Measurements from ENCODE around the gene MDM2.

Gene MDM2

DNA sequence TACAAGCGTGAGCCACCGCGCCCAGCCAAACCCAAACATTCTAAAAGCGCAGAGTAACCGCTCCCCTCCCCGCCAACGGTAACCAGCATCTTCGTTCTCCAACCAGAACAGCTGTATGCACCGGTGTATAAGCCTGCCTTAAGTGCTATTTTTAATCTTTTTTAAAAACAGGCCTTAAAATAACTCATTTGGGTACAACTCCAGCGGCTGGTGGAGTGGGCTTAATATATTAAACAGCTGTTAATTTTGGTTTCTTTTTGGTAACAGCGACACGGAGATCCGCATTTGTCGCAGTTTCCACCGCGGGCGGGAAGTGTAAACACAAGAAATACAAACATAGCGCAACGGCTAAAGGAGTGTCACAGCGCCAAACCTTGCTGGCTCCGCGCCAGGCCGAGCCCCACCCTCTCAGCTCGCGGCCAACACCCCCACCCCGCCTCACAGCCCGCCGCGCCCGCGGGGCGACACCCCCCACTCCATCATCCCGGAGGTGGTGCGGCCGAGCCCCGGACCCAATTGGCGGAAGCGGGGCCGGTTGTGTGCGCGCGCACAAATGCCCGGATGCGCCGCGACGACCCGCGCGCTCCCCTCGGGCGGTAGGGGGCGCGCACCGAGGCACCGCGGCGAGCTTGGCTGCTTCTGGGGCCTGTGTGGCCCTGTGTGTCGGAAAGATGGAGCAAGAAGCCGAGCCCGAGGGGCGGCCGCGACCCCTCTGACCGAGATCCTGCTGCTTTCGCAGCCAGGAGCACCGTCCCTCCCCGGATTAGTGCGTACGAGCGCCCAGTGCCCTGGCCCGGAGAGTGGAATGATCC lies at the start of gene MDM2:
MDM2 (plus strand) TSS at position 602 of the 812 bp plus-strand sequence. CDS start 301 bp downstream, outside the sequence.
- H3K4me3 ChIP-seq (ENCODE audit: low read depth, low read length): peak within 1 kb of the TSS; percentile 95

GRCh38 chr12:68759852-68760251 lies 48.1 kb upstream of the MDM2 start:
- no peak overlapping the region for H3K4me3 ChIP-seq (ENCODE audit: low read depth, low read length)

- H3K4me3 ChIP-seq (ENCODE audit: low read depth, low read length): no peak overlapping the region
Measured at GRCh38 chr12:68760806-68761441, 47.1 kb upstream of the MDM2 start.

DNA sequence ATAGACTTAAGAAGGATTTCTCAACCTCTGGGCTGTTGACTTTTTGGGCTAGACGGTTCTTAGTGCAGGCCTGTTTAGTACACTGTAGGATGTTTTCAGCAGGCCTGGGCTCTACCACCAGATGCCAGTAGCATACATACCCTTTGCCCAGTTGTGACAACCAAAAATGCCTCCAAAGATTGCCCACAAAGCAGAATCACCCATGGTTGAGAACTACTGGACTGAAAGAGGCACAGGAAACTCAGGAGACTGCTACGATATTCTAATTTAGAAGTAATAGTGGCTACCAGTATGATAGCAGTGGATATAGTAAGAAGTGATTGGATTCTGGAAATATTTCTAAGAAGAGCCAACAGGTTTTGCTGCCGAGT lies 46.5 kb upstream of the MDM2 start:
- no peak overlapping the region for H3K4me3 ChIP-seq (ENCODE audit: low read depth, low read length)

GRCh38 chr12:68761901-68762630 lies 45.9 kb upstream of the MDM2 start:
- H3K4me3 ChIP-seq (ENCODE audit: low read depth, low read length): no peak overlapping the region

DNA sequence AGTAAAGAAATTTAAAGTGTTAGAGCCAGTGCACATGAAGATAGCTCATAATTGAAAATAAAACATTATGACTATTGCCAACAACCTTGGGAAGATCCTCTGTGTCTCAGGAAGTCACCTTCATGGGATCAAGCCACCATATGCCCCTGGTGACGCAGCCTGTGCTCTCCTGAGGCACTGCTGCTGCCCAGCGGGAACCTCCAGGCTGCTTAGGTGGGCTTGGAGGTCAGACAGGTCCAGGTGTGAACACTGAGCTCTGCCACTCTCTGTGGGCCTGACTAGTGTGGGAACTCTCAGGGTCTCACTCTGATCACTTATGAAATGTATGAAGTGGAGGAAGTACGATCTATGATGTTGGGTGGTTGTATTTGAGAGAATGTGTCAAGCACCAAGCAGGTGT lies 45.3 kb upstream of the MDM2 start:
- H3K4me3 ChIP-seq (ENCODE audit: low read depth, low read length): no peak overlapping the region

GRCh38 chr12:68765696-68766095 lies 42.3 kb upstream of the MDM2 start:
- no peak overlapping the region for H3K4me3 ChIP-seq (ENCODE audit: low read depth, low read length)

- H3K4me3 ChIP-seq (ENCODE audit: low read depth, low read length): no peak overlapping the region
Measured at GRCh38 chr12:68766646-68767045, 41.3 kb upstream of the MDM2 start.

- H3K4me3 ChIP-seq (ENCODE audit: low read depth, low read length): no peak overlapping the region
Measured at GRCh38 chr12:68767191-68767590, 40.8 kb upstream of the MDM2 start.

GRCh38 chr12:68768431-68768939 lies 39.5 kb upstream of the MDM2 start:
- no peak overlapping the region for H3K4me3 ChIP-seq (ENCODE audit: low read depth, low read length)

DNA sequence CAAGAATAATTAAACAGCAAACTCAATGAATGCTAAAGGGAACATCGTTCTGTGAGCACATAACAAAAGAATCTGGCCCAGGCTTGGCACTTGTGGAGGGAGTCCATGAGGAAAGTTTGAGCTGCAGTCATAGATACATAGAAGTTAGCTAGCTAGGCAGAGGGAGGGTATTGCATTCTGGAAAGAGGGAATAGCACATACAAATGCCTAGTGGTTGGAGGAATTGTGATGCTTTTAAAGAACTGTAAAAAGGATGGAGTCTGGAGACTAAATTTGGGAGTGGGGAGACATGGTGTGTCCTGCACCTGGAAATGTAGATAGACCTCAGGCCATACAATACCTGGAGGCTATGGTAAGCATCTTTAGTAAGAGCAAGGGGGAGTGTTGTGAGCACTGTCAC lies 38.0 kb upstream of the MDM2 start:
- H3K4me3 ChIP-seq (ENCODE audit: low read depth, low read length): no peak overlapping the region

GRCh38 chr12:68771223-68771925 lies 36.6 kb upstream of the MDM2 start:
- H3K4me3 ChIP-seq (ENCODE audit: low read depth, low read length): no peak overlapping the region

DNA sequence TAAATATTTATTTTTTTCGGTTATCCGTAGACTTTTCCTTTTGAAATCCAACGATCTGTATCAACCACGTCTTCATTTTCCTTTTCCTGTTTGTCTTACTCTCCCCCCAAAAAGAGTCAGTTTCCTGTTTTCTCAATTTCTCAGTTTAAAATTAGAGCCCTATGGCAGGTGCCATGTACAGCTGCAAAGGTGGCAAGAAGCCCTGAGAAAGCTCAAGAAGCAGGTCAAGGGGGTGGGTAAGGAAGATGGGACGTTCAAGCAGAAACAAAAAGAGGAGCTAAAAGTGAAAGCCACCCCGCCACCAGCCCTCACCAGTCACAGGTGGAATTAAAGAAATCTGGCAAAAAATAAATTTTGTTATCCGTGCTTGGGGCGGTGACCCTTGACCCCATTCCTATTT lies 35.3 kb upstream of the MDM2 start:
- H3K4me3 ChIP-seq (ENCODE audit: low read depth, low read length): no peak overlapping the region

DNA sequence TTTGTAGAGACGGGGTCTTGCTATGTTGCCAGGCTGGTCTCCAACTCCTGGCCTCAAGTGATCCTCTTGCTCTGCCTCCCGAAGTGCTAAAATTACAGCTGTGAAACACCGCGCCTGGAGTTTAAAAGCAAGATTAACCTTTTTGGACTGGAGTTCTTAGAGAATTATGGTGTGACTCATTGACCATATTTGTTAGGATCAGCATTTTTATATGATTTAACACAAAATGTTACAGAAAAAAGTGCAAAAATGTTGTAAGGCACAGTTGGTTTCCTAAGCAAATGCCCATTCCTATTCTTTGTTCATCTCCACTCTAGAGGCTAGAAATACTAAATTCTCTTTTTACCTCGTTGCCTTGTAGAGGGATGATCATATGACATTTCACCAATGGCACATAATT lies 34.4 kb upstream of the MDM2 start:
- H3K4me3 ChIP-seq (ENCODE audit: low read depth, low read length): no peak overlapping the region

- no peak overlapping the region for H3K4me3 ChIP-seq (ENCODE audit: low read depth, low read length)
Measured at GRCh38 chr12:68775121-68775630, 32.8 kb upstream of the MDM2 start.

DNA sequence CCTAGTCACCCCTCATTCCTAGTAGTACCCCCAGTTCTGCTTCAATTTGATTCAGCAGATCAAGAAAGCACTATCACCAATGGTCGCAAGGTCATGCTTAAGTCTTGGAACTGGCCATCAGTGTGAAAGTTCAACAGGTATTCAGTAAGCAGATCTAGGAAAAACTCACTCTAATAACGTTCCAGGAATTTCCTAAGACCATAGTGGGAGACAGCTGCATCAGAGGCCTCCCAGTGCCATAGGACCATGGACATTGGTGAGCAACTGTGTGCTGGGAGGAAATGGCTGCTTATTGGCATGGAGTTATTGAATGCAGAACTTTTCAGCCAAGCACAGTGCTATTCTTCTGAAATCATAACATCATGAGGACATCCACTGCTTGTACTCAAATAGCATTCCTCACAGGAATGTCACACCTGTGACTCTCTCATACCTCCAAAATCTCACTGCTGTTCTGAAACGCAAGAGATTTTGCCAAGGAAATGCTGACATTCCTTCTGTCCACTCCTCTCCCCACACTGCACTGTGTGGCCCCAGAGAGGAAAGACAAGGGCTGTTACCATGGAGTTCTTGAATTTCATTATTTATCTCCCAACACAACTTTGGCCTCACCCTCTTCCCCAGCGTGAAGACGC lies 30.9 kb upstream of the MDM2 start:
- H3K4me3 ChIP-seq (ENCODE audit: low read depth, low read length): no peak overlapping the region

DNA sequence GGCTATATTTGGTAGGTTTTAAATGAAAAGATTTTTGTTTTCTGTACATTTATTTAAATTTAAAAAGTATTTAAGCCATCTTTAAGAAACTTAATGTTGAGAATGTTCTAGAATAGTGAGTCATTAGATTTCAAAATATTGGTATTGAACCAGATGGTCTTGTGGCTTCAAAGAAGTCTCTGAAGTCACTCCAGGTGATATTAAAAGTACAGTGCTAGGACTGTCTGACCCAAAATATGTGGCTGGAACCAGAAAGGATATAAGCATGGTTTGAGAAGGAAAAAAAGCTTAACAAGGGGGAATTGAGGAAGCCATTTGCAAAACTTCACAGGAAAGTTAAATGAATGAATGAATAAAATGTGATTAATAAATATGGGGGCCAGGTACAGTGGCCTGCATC lies 28.7 kb upstream of the MDM2 start:
- H3K4me3 ChIP-seq (ENCODE audit: low read depth, low read length): no peak overlapping the region

DNA sequence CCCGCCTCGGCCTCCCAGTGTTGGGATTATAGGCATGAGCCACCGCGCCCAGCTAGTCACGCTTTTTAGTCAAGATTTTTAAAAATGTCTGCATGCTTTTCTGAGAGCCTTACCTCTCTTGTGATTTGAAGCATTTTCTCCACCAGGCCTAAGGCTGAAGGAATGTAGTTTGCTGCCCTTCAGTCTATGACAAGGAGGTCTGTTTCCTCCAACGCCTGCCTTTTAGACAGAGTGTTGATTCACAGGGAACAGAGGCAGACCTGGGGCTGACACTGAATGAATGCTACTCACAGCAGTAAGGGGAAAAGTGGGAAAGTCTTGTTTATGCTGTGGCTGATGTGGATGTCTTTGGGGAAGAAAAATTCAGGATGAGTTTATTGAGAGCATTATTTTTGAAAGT lies 27.2 kb upstream of the MDM2 start:
- H3K4me3 ChIP-seq (ENCODE audit: low read depth, low read length): no peak overlapping the region

DNA sequence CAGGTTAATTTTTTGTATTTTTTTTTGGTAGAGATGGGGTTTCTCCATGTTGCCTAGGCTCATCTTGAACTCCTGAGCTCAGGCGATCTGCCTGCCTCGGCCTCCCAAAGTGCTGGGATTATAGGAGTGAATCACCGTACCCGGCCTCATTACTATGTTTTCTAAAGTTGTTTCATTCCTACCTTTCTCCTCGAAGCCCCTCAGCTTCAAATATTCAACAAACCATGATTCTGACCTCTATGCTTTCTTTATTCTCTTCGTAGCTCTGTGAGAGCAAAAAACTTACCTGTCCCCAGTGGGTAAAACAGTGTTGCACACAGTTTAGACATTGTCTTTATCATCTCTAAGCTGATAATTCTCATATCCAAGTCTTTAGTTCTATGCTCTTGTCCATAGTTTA lies 26.2 kb upstream of the MDM2 start:
- no peak overlapping the region for H3K4me3 ChIP-seq (ENCODE audit: low read depth, low read length)

DNA sequence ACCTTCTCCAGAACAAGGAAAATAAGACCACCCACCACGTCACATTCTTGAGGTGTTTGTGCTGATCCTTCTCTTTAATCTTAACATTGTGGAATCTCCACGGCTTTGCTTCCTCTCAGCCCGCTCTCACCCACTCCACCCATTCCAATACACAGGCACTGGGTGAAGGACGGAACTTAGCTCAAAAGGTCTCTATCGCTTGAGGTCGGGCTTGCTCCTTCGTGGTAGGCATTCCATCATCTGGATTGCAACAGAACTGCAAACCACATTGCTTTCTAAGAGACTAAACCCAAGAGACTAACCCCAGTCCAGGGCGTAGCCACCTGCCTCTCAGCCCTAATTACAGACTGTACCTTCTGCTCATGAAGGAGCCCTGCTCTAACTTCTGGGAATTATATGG lies 24.0 kb upstream of the MDM2 start:
- no peak overlapping the region for H3K4me3 ChIP-seq (ENCODE audit: low read depth, low read length)
